Stimulated activated memory B cell treated with anti-CD40 and anti-IgM and Interleukin-4, amounts not matched to agents 10 μg/mL and 1 μg/mL and 100 μg/mL, for 72 hours (primary cell): Measurements from ENCODE around the gene PDXDC1.
"Not testable (repeated sequence)": the region's sequence is repeated elsewhere in the genome, so short reads cannot be mapped to it uniquely, and the experiment has no call there.

ENCODE experiments used
- ATAC-seq: fragments of 150-1000 bp; cut with Tn5 transposase; 2 replicates; pipeline ENCODE4 v1.10.0; 2021
- H3K27ac Mint-ChIP-seq: one replicate; pipeline ENCODE4 v1.8.0; 2022; ENCODE audit warnings: mild to moderate bottlenecking, mixed read lengths
- H3K27me3 Mint-ChIP-seq: one replicate; pipeline ENCODE4 v1.8.0; 2022; ENCODE audit warnings: mixed read lengths
- H3K36me3 Mint-ChIP-seq: one replicate; pipeline ENCODE4 v1.8.0; 2022; ENCODE audit warnings: mixed read lengths
- H3K4me1 Mint-ChIP-seq: one replicate; pipeline ENCODE4 v1.8.0; 2022; ENCODE audit warnings: mixed read lengths
- H3K4me3 Mint-ChIP-seq: one replicate; pipeline ENCODE4 v1.8.0; 2022; ENCODE audit warnings: mild to moderate bottlenecking, moderate library complexity, mixed read lengths
- H3K9me3 Mint-ChIP-seq: one replicate; pipeline ENCODE4 v1.8.0; 2022; ENCODE audit warnings: mixed read lengths

The PDXDC1 gene

GRCh38 chr16:15034266-15035162 is 59.7 kb downstream of the PDXDC1 start:
- Mint-ChIP-seq H3K27me3 (no peaks in the 10 kb centered on the region), H3K36me3 (peaks cover 41% of the 10 kb centered on the region), H3K27ac (no peak overlapping the region), H3K4me1 (no peaks in the 10 kb centered on the region), H3K4me3 (no peak overlapping the region), H3K9me3 (no peaks in the 10 kb centered on the region)
- no peak for ATAC-seq

GRCh38 chr16:15035163-15035729 is 60.4 kb downstream of the PDXDC1 start:
- peaks cover 41% of the 10 kb centered on the region for H3K36me3 Mint-ChIP-seq
- no peak overlapping the region for H3K4me3 Mint-ChIP-seq
- H3K4me1 Mint-ChIP-seq, result no peaks in the 10 kb centered on the region

DNA sequence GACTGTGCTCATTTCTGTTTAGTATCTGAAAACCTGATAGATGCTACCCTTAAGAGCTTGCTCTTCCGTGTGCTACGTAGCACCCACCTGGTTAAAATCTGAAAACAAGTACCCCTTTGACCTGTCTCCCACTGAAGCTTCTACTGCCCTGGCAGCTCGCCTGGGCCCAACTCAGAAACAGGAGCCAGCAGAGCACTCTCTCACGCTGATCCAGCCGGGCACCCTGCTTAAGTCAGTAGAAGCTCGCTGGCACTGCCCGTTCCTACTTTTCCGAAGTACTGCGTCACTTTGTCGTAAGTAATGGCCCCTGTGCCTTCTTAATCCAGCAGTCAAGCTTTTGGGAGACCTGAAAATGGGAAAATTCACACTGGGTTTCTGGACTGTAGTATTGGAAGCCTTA is 62.2 kb downstream of the PDXDC1 start:
- Mint-ChIP-seq H3K9me3 (no peaks in the 10 kb centered on the region), H3K27me3 (no peaks in the 10 kb centered on the region), H3K36me3 (peaks cover 39% of the 10 kb centered on the region), H3K27ac (no peak overlapping the region), H3K4me3 (no peak overlapping the region), H3K4me1 (no peaks in the 10 kb centered on the region)
- no peak for ATAC-seq

More at GRCh38 chr16:15035163-15035729, 60.4 kb downstream of the PDXDC1 start:
- no peaks in the 10 kb centered on the region for H3K9me3 Mint-ChIP-seq
- no peak overlapping the region for H3K27ac Mint-ChIP-seq
- no peaks in the 10 kb centered on the region for H3K27me3 Mint-ChIP-seq
- no peak for ATAC-seq

DNA sequence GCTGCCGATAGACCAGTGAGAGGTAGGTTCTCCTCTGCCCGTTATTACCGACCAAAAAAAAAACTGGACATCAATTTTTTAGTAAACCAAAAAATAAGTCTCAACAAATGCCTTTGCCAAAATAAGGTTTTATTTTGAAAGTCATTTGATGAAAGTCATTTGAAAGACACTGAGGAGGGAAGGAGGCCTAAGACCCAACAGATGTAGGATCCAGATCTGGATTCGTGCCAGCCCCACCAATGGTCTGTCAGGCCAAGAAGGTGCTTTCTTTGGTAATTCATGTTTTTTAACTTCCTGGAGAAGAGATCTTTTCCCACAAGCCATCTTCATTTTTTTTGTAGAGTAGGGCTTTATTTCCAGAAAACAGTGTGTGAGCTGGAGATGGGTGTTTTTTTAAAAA is 62.9 kb downstream of the PDXDC1 start:
- no peaks in the 10 kb centered on the region for H3K27me3 Mint-ChIP-seq
- H3K27ac Mint-ChIP-seq, result no peak overlapping the region
- peaks cover 35% of the 10 kb centered on the region for H3K36me3 Mint-ChIP-seq
- H3K4me3 Mint-ChIP-seq, result no peak overlapping the region
- no peaks in the 10 kb centered on the region for H3K4me1 Mint-ChIP-seq
- H3K9me3 Mint-ChIP-seq, result no peaks in the 10 kb centered on the region
- no peak for ATAC-seq

GRCh38 chr16:15038689-15039088 is 63.9 kb downstream of the PDXDC1 start:
- Mint-ChIP-seq H3K4me1 (no peaks in the 10 kb centered on the region), H3K36me3 (peaks cover 29% of the 10 kb centered on the region), H3K27me3 (no peaks in the 10 kb centered on the region), H3K9me3 (no peaks in the 10 kb centered on the region), H3K27ac (no peak overlapping the region), H3K4me3 (no peak overlapping the region)
- ATAC-seq, result no peak

DNA sequence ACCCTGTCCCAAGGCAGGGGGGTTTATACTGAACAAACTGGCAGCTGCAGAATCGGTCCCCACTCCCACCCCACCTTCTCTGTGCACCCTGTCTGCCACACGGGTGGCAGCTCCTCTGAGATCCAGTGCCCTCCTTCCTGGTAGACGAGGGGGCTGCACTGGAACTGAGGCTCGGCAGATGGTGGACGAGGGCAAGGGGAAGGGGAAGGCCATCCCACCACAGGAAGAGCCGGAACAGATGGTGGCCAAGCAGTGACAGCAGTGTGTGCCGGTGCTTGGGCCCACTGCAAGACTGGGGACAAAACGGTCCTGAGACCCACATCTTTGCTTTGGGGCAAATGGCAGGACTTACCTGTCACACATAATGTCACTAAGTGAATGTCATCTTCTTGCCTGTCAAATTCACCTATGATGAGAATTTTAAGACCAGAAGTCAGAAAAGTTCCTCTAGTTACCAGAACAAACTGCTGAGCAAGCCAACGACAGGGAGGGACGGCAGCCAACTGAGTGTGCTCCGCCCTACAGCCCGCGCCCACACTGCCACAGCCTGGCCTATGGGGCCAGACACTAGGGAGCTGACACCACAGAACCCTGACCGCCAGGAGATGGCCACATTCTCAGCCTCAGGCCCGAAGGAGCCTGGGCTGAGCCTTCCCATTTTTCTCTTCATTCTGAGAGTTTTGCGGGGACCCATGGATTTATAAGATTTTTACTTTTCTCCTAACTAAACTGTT is 66.6 kb downstream of the PDXDC1 start:
- no peak overlapping the region for H3K4me3 Mint-ChIP-seq
- no peaks in the 10 kb centered on the region for H3K4me1 Mint-ChIP-seq
- peaks cover 33% of the 10 kb centered on the region for H3K36me3 Mint-ChIP-seq
- no peaks in the 10 kb centered on the region for H3K27me3 Mint-ChIP-seq
- H3K9me3 Mint-ChIP-seq, result no peaks in the 10 kb centered on the region
- ATAC-seq, result no peak
- peak overlapping the region; percentile 32 for H3K27ac Mint-ChIP-seq

GRCh38 chr16:15043344-15043743 is 68.5 kb downstream of the PDXDC1 start:
- H3K9me3 Mint-ChIP-seq, result no peaks in the 10 kb centered on the region
- no peak overlapping the region for H3K27ac Mint-ChIP-seq
- no peak for ATAC-seq
- peaks cover 38% of the 10 kb centered on the region for H3K36me3 Mint-ChIP-seq
- H3K4me1 Mint-ChIP-seq, result no peaks in the 10 kb centered on the region
- no peak overlapping the region for H3K4me3 Mint-ChIP-seq
- H3K27me3 Mint-ChIP-seq, result no peaks in the 10 kb centered on the region

GRCh38 chr16:15044286-15044685 is 69.5 kb downstream of the PDXDC1 start:
- Mint-ChIP-seq H3K9me3 (no peaks in the 10 kb centered on the region), H3K36me3 (peaks cover 38% of the 10 kb centered on the region), H3K4me1 (no peaks in the 10 kb centered on the region), H3K4me3 (no peak overlapping the region), H3K27ac (no peak overlapping the region), H3K27me3 (no peaks in the 10 kb centered on the region)
- no peak for ATAC-seq

DNA sequence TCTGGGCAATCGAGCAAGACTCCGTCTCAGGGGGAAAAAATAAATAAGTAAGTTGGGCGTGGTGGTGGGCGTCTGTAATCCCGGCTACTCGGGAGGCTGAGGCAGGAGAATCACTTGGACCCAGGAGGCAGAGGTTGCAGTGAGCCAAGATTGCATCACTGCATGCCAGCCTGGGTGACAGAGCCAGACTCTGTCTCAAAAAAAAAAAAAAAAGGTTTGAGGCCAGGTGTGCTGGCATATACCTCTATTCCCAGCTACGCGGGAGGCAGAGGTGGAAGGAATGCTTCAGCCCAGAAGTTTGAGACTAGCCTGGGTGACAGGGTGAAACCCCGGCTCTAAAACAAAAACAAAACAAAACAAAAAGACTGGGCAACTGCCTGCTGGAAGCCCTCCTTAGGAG is 70.4 kb downstream of the PDXDC1 start:
- not testable (repeated sequence) for H3K27me3 Mint-ChIP-seq, H3K4me3 Mint-ChIP-seq, H3K27ac Mint-ChIP-seq, H3K9me3 Mint-ChIP-seq, H3K4me1 Mint-ChIP-seq, ATAC-seq
- peaks cover 38% of the 10 kb centered on the region for H3K36me3 Mint-ChIP-seq

DNA sequence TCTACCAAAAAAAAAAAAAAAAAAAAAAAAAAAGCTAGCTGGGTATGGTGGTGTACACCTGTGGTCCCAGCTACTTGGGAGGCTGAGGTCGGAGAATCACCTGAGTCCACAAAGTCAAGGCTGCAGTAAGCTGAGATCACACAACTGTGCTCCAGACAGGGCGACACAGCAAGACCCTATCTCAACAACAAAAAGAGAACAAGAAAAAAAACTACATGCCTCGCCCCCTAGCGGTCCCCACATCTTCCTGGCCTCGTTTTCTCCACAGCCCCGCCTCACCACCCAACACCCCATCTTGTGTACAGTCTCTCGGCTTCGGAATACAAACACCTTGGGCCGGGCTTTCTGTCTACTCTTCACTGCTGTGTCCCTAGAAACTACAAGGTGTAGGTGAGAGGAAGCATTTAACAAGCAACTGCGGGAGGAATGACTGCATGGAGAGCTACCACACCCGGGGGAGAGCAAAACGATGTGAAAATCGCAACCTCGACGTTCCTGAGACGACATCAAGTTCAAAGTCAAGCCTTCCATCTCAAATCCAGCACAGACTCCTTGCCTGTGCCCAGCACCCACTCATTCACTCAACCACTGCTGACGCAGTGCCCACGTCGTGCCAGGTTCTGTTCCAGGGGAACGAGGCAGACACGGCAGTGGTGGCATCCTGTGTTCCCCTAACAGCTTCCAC is 72.0 kb downstream of the PDXDC1 start:
- H3K4me3 Mint-ChIP-seq, result no peak overlapping the region
- no peak overlapping the region for H3K27ac Mint-ChIP-seq
- peaks cover 30% of the 10 kb centered on the region for H3K36me3 Mint-ChIP-seq
- no peak for ATAC-seq
- H3K27me3 Mint-ChIP-seq, result no peaks in the 10 kb centered on the region
- peaks cover 2% of the 10 kb centered on the region for H3K4me1 Mint-ChIP-seq
- H3K9me3 Mint-ChIP-seq, result no peaks in the 10 kb centered on the region

GRCh38 chr16:15049581-15050180 is 74.9 kb downstream of the PDXDC1 start:
- no peak for ATAC-seq
- Mint-ChIP-seq H3K36me3 (peaks cover 21% of the 10 kb centered on the region), H3K27ac (no peak overlapping the region), H3K27me3 (no peaks in the 10 kb centered on the region), H3K4me1 (peaks cover 16% of the 10 kb centered on the region), H3K4me3 (no peak overlapping the region), H3K9me3 (no peaks in the 10 kb centered on the region)

- peaks cover 22% of the 10 kb centered on the region for H3K4me1 Mint-ChIP-seq
- not testable (repeated sequence) for H3K4me3 Mint-ChIP-seq, H3K27ac Mint-ChIP-seq, H3K27me3 Mint-ChIP-seq, H3K9me3 Mint-ChIP-seq, ATAC-seq
- peaks cover 21% of the 10 kb centered on the region for H3K36me3 Mint-ChIP-seq
Observed at GRCh38 chr16:15050440-15050839, 75.6 kb downstream of the PDXDC1 start.

DNA sequence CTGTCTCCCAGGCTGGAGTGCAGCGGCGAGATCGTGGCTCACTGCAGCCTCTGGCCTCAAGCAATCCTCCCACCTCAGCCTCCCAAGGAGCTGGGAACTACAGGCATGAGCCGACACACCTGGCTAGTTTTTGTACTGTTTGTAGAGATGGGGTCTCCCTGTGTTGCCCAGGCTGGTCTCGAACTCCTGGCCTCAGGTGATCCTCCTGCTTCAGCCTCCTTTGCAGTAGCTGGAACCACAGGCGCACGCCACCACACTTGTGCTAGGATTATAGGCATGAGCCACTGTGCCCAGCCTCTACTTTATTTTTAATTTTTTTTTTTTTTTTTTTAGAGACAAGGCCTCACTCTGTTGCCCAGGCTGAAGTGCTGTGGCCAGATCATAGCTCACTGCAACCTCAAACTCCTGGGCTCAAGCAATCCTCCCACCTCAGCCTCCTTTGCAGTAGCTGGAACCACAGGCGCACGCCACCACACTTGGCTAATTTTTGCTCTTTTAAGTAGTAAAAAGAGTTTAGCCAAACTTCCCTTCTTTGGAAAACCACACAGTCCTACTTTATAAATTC is 76.6 kb downstream of the PDXDC1 start:
- H3K27me3 Mint-ChIP-seq, result no peaks in the 10 kb centered on the region
- peaks cover 11% of the 10 kb centered on the region for H3K36me3 Mint-ChIP-seq
- H3K4me3 Mint-ChIP-seq, result no peak overlapping the region
- no peaks in the 10 kb centered on the region for H3K9me3 Mint-ChIP-seq
- ATAC-seq, result no peak
- H3K27ac Mint-ChIP-seq, result no peak overlapping the region
- H3K4me1 Mint-ChIP-seq, result peaks cover 22% of the 10 kb centered on the region

DNA sequence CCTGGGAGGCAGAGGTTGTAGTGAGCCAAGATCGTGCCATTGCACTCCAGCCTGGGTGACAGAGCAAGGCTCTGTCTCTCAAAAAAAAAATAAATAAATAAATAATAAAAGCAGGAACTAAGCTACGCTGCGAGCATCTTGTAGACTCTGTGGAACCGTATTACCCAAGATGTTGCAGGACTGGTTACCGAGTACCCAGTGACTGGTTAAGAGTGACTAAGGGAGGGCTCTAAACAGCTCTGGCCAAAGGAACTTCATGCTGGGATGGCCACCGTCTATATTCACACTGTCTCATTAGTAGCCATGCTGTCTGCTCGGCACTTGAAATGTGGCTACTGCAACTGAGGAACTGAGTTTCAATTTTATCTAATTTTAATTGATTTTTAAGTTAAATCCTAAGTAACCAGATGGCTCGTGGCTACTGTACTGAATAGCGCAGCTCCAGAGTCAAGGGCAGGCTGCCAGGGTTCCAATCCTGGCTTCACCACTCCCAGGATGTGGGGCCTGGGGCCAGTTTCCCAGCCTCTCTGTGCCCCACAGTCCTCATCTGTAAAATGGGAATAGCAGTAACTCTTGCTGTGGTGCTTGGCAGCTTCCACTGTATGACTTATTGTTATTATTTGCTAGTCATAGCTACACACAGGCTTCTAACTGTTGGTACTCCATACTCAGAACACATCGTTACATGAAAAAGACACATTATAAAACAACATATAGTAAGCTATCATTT is 78.1 kb downstream of the PDXDC1 start:
- Mint-ChIP-seq H3K4me1 (peaks cover 22% of the 10 kb centered on the region), H3K36me3 (peaks cover 1% of the 10 kb centered on the region), H3K27me3 (no peaks in the 10 kb centered on the region), H3K27ac (no peak overlapping the region), H3K9me3 (no peaks in the 10 kb centered on the region), H3K4me3 (no peak overlapping the region)
- ATAC-seq, result no peak
